Gastrocnemius medialis (tissue), 4 donors: ENCODE results near the gene DPAGT1.

Source experiments
- CTCF ChIP-seq, 5 experiments: fragments of 450-650 bp in 3 of 5; fragments of 200-600 bp in 2 of 5; sonication (generic) in 2 of 5; IDR thresholded peaks in 4 of 5; conservative IDR thresholded peaks in 1 of 5; 1 replicate in 4 of 5; 2 replicates in 1 of 5; pipeline ENCODE4 v1.5.1; 2016 to 2019; ENCODE audit warnings: antibody characterized with exemption in 5 of 5, mild to moderate bottlenecking in 3 of 5, moderate library complexity in 3 of 5
- POLR2A ChIP-seq, 2 donors: fragments of 450-650 bp; IDR thresholded peaks; one replicate each; pipeline ENCODE4 v1.6.1; 2017; ENCODE audit warnings: antibody characterized with exemption in 2 of 2, mild to moderate bottlenecking in 2 of 2, moderate library complexity in 2 of 2

GRCh38 chr11:119149786-119150275, 48.2 kb upstream of the DPAGT1 start:
- no peak for TF ChIP-seq CTCF (IDR thresholded peaks at IDR 0.05 in 4 of 5, conservative IDR thresholded peaks at IDR 0.05 in 1 of 5)
- no peak for TF ChIP-seq POLR2A (IDR thresholded peaks at IDR 0.05)
